Psoas muscle (tissue), 8 donors: ENCODE data around the gene POLE4. TPM values are rescaled to one million over a fixed set of nuclear protein-coding genes. Genes with fewer than 3 reads are reported as not detected.
A peak's percentile ranks its signal among the peaks of the same experiment; 100 is the strongest.

Experiments used
- ATAC-seq, 4 donors: fragments of 200-7000 bp; cut with Tn5 transposase; one replicate each; pipeline ENCODE4 v1.9.1; 2020; ENCODE audit warnings: moderate library complexity in 3 of 4, mild to moderate bottlenecking in 2 of 4
- DNase-seq, 2 donors: peaks; one replicate each; pipeline ENCODE4 v3.0.0-alpha.2; 2020
- H3K27ac ChIP-seq: fragments of 200-600 bp; one replicate; pipeline ENCODE4 v1.8.0; 2022
- H3K27me3 ChIP-seq, 3 donors: fragments of 200-600 bp in 1 of 3; one replicate each; pipeline versions ENCODE4 v1.6.1 to v1.8.0; 2013 to 2022; ENCODE audit warnings: low read length in 2 of 3, mild to moderate bottlenecking in 2 of 3, moderate library complexity in 1 of 3; ENCODE audit not compliant: insufficient read depth in 3 of 3
- H3K36me3 ChIP-seq, 2 donors: fragments of 200-600 bp in 1 of 2; one replicate each; pipeline versions ENCODE4 v1.6.1 to v1.8.0; 2013 to 2022; ENCODE audit warnings: low read depth in 1 of 2, mild to moderate bottlenecking in 1 of 2, moderate library complexity in 1 of 2; ENCODE audit not compliant: insufficient read depth in 1 of 2
- H3K4me1 ChIP-seq: fragments of 200-600 bp; one replicate; pipeline ENCODE4 v1.8.0; 2022
- H3K4me3 ChIP-seq: fragments of 200-600 bp; one replicate; pipeline ENCODE4 v1.8.0; 2022; ENCODE audit warnings: mild to moderate bottlenecking
- H3K9me3 ChIP-seq: fragments of 200-600 bp; one replicate; pipeline ENCODE4 v1.8.0; 2022
- CTCF ChIP-seq: fragments of 200-600 bp; IDR thresholded peaks from one replicate; pipeline ENCODE4 v1.8.0; 2022; ENCODE audit warnings: antibody characterized with exemption
- WGBS, 3 donors: extraction: QIAGEN DNeasy Blood & Tissue Kit; methylation state at CpG; one replicate each; pipeline versions ENCODE4 v1.1.6 to v1.1.7; 2013; 5-methylcytosine and 5-hydroxymethylcytosine counted together
- intact Hi-C, 2 donors: fragments of 100-400 bp; cut with DNase I; formaldehyde crosslinking; loops; one replicate each; pipeline versions ENCODE4 v1.11.0 to v1.14.2; 2022
- polyA plus RNA-seq, 3 donors: library from polyadenylated mRNA; stranded (reverse); fragments of 200-250 nt; gene quantifications; one replicate each; pipeline ENCODE4 v1.2.3, GENCODE V29; 2013
- total RNA-seq, 4 donors: library from RNA; stranded (reverse); fragmentation: NEBNext Ultra II Directional in 2 of 4; extraction: Animal tissue kit (Norgen Biotek cat#: 25700) in 2 of 4; gene quantifications; one replicate each; pipeline versions ENCODE4 v1.2.1 to v1.2.4, GENCODE V29; 2021 to 2023
- donor health status: healthy with polysubstance abuse.
- donor health status: DM: no; HTN: no; CAD: no; lungs with moderate emphysema.
- donor health status: Bipolar disorder and iron deficiency.
- donor health status: healthy.
- donor health status: DM: yes; HTN: yes; CAD: no.
- donor health status: DM: no; HTN: no; CAD: no.
- donor health status: DM: no; HTN: no; CAD: no.
- donor health status: DM: yes; HTN: yes; CAD: no.

POLE4 gene
- total and polyA plus RNA-seq, 7 donors: 53.4 to 106 (median 77.7) TPM

- H3K27me3 ChIP-seq: no peaks in the 10 kb centered on the region
- no peak for ATAC-seq
- H3K36me3 ChIP-seq: no peaks in the 10 kb centered on the region
- intact Hi-C loops: loop anchor here in 1 of 2 donors (10.0 kb wide), 1 partner anchor 760 kb away; the partner anchor contains the start of gene GCFC2
- DNase-seq: no peak
- H3K4me1 ChIP-seq: peaks cover 10% of the 10 kb centered on the region
- no peak overlapping the region for H3K4me3 ChIP-seq
- no peaks in the 10 kb centered on the region for H3K9me3 ChIP-seq
- no peak for TF ChIP-seq CTCF
- H3K27ac ChIP-seq: no peak overlapping the region
- WGBS, 3 donors: 76 to 88% (median 83%) methylated on average over 4 of the region's 4 CpGs
Measured at GRCh38 chr2:74954500-74954874, 4.0 kb upstream of the POLE4 start.

DNA sequence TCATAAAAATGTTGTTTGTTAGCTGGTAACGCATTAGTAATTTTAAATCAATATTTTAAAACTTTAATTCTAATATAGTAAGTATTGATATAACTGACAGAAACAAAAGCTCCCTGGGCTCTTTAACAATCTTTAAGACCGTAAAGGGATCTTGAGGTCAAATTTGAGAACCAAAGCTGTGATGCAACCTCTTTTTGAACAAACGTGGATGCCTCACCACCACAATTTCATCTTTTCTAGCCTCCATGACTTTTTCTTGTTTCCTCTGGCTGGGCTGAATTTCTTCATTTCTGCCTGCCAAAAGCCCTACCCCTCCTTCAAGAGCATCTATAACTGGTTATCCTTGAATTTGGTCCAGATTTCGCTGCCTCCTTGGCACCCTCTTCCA lies 563 bp upstream of the POLE4 start:
- intact Hi-C loops: loop anchor here in 1 of 2 donors (10.0 kb wide), 1 partner anchor 757 kb away; the partner anchor contains the start of gene GCFC2
- ATAC-seq: peak in 1 of 4 donors; percentile 3
- no peak for TF ChIP-seq CTCF
- 48 to 61% (median 53%) methylated on average over 4 of the region's 4 CpGs for WGBS, 3 donors
- Histone ChIP-seq H3K27ac (peak overlapping the region; percentile 90), H3K27me3 (no peaks in the 10 kb centered on the region), H3K36me3 (peaks cover 3 to 33% of the 10 kb centered on the region in 2 donors), H3K9me3 (no peaks in the 10 kb centered on the region), H3K4me3 (peak overlapping the region; percentile 70), H3K4me1 (peaks cover 21% of the 10 kb centered on the region)
- no peak for DNase-seq

DNA sequence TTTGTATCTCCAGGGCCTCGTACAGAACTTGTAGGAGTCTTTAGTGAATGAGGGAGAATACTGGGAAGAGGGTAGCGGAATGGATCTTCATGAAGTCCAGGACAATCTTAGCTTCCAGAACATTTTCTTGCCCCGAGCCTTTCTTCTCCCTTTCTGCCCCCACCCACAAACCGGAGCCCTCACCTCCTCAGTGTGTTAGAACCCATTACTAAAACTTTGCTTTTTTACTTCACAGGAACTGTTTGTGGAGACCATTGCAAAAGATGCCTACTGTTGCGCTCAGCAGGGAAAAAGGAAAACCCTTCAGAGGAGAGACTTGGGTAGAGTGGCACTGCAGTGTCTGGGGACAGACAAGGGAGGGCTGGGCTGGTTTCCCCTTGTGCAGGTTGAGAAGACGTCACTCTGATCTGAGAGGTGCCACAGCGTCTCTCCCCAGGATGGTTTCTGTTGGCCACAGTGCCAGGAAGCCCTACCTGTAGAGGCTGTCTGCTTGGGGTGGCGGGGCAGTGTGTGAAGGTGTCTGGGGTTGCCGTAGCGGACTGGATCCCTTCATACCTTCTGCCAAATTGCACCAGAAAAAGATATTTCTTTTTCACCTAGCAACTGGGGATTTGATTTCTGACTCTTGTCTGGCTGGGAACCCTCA lies 786 bp downstream of the POLE4 start:
- Histone ChIP-seq H3K27me3 (no peaks in the 10 kb centered on the region), H3K36me3 (peaks cover 3 to 43% of the 10 kb centered on the region in 2 donors), H3K9me3 (no peaks in the 10 kb centered on the region), H3K4me1 (peaks cover 21% of the 10 kb centered on the region), H3K27ac (peak overlapping the region; percentile 90), H3K4me3 (peak overlapping the region; percentile 70)
- no peak for ATAC-seq
- intact Hi-C loops: loop anchor here in 1 of 2 donors (10.0 kb wide), 1 partner anchor 756 kb away; the partner anchor contains the start of gene GCFC2
- no peak for TF ChIP-seq CTCF
- 86 to 87% (median 86%) methylated on average over 10 of the region's 10 CpGs for WGBS, 3 donors
- DNase-seq: peak in 1 of 2 donors; percentile 17

GRCh38 chr2:74966887-74967286 lies 8.4 kb downstream of the POLE4 start:
- no peaks in the 10 kb centered on the region for H3K4me1 ChIP-seq
- no peak overlapping the region for H3K27ac ChIP-seq
- H3K27me3 ChIP-seq: no peaks in the 10 kb centered on the region
- intact Hi-C loops: no loop called here
- no peak overlapping the region for H3K4me3 ChIP-seq
- H3K9me3 ChIP-seq: no peaks in the 10 kb centered on the region
- peaks cover 3 to 40% of the 10 kb centered on the region in 2 donors for H3K36me3 ChIP-seq
- DNase-seq (no peak), ATAC-seq (no peak)
- WGBS, 3 donors: 94 to 97% (median 94%) methylated on average over 1 of the region's 1 CpG
- no peak for TF ChIP-seq CTCF
